GM18867 (cell line): ENCODE results near the gene PLCB1.
"Not testable (repeated sequence)": the region's sequence is repeated elsewhere in the genome, so short reads cannot be mapped to it uniquely, and the experiment has no call there.

ENCODE experiments used
- ATAC-seq: cut with Tn5 transposase; IDR thresholded peaks from one replicate; pipeline ENCODE4 v1.9.1; 2021; ENCODE audit warnings: mild to moderate bottlenecking, moderate library complexity; ENCODE audit not compliant: unreplicated experiment

The PLCB1 gene

GRCh38 chr20:8155229-8155628 is 23.2 kb downstream of the PLCB1 start:
- ATAC-seq = no peak

DNA sequence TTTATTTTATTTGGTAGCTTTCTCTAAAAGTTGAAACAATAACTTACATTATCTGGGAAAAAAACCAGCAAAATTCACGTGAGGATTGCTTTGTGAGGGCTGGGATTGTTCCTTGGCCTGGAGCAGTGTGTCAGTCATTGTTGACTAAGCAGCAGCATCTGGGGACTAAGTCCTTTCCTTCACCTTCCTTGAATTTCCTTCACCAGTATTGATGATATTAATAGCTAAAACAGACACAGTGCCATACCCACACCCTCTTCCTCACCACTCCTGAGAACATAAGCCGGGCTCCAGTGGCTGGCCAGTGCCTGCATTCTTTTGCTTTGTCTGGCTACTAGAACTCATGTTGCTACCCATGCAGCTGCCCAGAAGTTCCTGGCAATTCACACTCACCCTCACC is 23.7 kb downstream of the PLCB1 start:
- no peak for ATAC-seq

DNA sequence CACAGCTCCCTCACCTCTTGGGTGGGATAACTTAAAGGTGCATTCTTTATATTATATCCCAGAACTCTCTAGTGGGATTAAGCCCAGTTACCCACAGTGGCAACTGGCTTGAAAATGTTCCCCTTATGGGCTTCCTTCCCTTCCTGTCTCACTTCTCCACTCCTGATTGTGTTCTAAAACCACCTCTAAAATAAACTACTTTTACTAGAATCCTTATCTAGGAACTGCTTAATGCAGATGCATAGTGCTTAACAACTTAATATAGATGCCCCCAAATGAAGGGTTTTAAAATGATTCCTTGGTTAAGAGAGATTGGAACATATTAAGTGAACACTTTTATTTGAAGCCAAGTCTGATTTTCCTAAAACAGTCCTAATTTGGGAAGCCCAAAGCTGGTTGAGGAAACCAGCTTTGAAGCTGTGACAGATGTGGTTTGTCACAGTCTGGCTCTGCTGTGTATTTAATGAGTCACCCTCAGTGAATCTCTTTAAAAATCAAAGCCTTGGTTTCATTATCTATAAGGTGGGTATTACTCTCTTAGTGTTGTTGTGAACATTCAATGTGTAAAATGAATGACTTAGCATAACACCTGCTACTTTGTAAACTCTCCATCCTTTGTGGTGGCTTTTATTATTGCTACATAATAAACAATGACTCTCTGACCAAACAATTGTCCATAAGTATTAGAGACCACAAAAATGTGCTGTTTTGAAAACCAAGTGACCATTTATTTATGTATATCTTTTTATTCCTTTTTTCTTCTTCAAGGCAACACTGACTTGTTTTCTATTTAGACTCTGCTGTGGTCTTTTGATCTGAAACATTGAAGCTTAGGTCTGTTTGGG is 24.4 kb downstream of the PLCB1 start:
- peak; percentile 80 for ATAC-seq

- not testable (repeated sequence) for ATAC-seq
Observed at GRCh38 chr20:8159217-8159616, 27.2 kb downstream of the PLCB1 start.

GRCh38 chr20:8161264-8162071 is 29.4 kb downstream of the PLCB1 start:
- no peak for ATAC-seq

DNA sequence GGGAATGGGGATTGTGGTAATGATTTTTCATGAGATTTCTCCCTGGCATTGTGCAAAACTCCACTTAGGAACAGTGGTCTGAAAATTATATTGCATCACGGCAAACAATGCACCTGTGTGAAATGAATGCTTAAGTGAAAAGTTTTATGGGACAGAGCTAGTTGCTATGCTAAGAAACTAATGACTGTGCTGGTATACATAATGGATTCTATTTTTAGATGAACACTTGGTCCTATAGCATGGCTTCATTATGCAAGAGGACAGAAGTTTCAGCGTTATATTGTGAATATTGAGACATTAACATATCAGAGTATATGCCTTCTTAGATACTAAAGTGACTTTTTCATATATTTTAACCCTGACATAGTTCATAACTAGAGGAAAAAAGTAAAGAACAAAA is 30.5 kb downstream of the PLCB1 start:
- ATAC-seq = no peak

- no peak for ATAC-seq
Observed at GRCh38 chr20:8163543-8163942, 31.5 kb downstream of the PLCB1 start.

DNA sequence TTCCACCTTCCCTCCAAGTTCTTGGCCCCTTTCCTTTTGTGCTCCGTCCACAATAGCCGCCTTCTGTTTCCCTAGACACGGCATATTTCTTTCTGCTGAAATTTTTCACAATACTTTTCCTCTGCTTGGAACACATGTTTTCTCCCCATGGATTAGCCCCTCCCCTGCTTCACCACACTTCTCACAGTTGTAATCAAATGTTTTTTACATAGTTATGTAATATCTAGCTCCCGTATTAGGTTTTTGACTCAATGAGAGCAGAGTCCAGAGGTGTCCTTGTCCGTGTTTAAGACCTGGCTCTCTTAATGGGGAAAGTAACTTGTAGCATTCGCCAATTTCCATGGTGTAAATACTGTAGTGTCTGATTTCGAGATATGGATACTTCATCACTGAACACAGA is 34.7 kb downstream of the PLCB1 start:
- no peak for ATAC-seq

- no peak for ATAC-seq
Observed at GRCh38 chr20:8168785-8169288, 36.8 kb downstream of the PLCB1 start.

DNA sequence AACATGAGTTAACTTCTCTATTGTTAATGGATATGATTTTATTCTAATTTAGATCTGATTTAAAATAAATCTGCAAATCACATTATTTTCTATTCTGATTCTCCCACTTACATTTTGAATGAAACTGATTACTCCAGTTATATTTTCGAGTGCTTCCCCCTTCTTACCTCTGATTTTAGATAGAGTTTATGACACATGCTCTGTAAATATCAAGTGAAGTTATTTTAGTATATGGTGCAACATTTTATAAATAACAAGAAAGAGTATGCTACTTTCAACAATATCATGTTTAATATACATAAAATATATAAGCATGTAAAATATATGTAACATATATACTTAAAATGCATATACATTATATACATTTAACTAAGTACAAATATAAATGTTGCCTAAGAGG is 38.9 kb downstream of the PLCB1 start:
- no peak for ATAC-seq

- ATAC-seq = no peak
Observed at GRCh38 chr20:8172191-8172590, 40.1 kb downstream of the PLCB1 start.

DNA sequence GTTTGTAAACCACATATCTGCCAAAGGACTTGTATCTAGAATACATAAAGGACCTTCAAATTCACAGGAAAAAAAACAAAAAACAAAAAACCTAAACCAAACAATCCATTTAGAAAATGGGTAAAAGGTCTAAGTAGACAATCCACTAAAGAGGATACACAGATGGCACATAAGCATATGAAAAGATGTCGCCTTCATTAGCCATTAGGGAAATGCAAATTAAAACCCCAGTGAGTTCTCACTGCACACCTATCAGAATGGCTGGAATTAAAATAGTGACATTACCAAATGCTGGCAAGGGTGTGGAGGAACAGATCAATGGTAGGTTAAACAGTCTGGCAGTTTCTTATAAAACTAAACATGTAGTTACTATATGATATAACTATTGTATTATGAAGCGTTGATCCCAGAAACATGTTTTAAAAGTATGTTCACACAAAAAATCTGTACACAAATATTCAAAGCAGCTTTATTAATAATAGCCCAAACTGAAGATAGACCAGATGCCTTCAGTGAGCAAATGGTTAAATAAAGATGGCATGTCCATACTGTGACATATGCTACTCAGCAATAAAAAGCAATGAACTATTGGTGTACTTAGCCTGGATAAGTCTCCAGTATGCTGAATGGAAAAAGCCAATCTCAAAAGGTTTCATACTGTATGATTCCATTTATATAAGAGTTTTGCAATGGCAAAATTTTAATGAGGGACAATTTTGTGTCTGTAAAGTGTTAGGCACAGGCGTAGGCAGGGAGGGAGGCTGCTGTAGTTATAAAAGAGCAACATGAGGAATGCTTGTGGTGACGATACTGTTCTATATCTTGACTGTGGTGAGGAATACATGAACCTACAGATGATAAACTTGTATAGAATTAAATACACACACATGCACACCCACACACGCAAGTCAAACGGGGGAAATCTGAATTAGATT is 43.9 kb downstream of the PLCB1 start:
- no peak for ATAC-seq

GRCh38 chr20:8183526-8183925 is 51.5 kb downstream of the PLCB1 start:
- no peak for ATAC-seq

GRCh38 chr20:8187740-8188139 is 55.7 kb downstream of the PLCB1 start:
- ATAC-seq = no peak

DNA sequence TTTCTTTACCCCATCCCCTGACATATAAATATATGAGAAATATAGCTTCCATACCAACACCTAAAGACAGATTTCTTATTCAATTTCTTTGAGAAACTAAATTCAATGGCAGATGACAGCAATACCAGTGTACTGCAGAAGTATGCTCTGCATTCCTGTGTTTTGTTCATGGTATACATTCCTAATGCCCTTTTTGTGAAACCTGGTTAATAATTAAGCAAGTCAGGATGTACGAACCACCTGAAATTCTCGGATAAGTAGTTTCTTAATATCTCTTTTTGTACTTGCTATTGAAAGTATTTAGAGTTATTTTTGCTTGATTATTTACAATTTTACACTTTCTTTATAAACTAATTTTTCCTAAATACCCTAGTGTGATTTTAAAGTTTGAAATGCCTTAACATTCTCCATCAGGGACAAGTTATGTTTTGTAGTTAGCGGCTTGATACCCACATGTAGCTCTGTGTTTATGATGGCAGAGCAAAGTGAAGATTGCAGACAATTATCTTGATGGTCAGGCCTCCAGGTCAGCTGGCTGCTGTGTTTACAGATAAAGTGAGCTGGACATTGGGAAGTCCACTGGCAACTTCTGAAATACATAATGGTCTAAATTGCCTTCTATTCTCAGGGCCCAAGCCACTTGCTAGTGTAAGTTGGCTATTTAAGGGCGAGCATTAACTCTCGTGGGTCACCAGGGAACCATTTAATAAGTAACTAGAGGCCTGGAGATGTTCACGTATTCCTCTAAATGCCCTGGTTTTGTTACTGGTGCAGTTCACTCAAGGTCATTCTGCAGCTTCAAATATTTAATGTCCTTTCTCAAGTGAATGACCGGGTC is 58.2 kb downstream of the PLCB1 start:
- ATAC-seq = no peak

DNA sequence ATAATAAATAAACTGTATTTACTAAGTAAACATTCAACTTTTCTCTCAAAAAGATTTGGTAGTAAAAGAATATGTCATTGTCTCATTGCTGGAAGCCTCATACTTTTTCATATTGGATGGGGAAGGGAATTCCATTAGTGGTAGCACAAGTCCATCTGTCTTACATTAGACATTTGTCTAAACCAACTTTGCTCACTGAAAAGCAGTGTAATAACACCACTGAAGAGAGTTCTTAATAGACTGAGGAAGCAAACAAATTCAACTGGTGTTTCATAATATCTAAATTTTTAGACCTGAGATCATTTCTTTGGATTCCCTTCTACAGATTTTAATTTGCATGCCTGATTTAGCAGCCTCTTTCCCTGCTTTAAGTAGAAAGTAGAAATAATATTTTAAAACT is 62.7 kb downstream of the PLCB1 start:
- no peak for ATAC-seq

DNA sequence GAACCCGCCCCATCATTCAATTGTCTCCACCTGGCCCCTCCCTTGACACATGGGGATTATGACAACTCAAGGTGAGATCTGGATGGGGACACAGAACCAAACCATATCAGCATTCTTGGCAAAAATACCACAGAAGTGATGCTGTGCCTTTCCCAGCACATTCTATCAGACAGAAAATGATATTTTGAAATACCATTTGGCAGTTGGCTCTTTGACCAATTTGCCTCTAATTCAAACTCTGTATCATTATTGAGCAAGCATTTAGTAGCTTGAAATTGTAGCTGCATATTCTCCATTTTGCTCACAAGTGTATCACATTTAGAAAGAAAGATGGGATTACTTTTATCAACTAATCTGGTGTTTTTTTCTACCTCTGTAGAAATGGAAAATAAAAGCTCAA is 64.0 kb downstream of the PLCB1 start:
- no peak for ATAC-seq

DNA sequence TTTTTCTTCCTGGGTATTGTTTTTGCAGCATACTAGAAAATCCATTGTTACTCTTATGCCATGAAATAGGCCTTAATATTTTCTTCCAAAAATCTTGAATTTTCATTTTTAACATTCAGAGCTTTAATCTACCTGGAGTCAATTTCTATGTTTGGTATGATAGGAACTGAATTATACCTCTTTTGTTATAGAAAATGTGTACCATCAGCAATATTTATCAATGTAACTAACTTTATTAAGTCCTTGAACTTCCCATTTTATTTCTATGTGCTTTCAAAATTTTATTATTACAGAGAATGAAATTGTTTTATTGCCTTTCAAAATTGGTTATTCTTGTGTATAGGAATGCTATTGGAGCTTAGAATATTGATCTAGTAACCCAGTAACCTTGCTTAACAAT is 68.2 kb downstream of the PLCB1 start:
- no peak for ATAC-seq

DNA sequence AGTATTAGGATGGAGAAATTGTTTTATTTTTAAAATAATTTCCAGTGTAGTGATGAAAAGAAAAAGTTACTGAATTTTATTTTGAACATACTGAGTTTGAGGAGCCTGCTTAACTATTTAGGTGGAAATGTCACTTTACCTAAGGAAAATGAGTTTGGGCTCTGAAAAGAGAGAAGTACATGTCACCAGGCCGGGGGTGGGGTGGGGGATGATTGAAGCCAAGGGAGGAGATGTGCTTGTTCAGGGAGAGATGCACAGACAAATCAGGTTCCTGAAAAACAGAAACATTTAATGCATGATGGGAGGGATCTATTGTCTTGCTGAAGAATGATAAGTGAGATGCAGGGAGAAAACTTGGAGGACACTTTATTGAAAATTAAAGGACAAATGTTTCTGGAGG is 71.3 kb downstream of the PLCB1 start:
- ATAC-seq = no peak

- ATAC-seq = no peak
Observed at GRCh38 chr20:8205996-8206395, 73.9 kb downstream of the PLCB1 start.
